Measurements from ENCODE around the gene FAM120A. TPM values are rescaled to one million over a fixed set of nuclear protein-coding genes. Genes with fewer than 3 reads are reported as not detected.

The FAM120A gene
- polyA plus RNA-seq, 3 donors: 73.8 to 83.0 (median 75.7) TPM

DNA sequence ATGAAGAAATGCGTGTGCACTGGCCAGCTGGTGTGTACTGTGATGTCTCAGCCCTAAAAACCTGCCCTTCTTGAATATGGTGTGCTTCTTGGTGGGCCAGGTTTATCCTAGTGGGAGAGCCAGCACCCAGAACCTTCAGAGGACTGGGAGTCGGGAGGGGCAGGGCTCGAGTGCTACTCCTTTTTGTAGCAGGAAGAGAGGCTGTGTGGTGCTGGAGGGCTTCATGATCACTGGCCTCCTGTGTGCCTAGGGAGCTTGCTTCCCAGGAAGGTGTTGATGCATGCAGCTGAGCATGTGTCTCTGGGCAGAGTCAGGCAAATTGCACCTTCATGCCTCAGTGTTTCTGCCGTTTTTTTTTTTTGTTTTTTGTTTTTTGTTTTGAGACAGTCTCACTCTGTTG lies 144.9 kb downstream of the FAM120A start:
- no peak for DNase-seq (ENCODE audit: extremely low read depth in 1 of 11, low read depth in 9 of 11, low spot score in 4 of 11)

DNA sequence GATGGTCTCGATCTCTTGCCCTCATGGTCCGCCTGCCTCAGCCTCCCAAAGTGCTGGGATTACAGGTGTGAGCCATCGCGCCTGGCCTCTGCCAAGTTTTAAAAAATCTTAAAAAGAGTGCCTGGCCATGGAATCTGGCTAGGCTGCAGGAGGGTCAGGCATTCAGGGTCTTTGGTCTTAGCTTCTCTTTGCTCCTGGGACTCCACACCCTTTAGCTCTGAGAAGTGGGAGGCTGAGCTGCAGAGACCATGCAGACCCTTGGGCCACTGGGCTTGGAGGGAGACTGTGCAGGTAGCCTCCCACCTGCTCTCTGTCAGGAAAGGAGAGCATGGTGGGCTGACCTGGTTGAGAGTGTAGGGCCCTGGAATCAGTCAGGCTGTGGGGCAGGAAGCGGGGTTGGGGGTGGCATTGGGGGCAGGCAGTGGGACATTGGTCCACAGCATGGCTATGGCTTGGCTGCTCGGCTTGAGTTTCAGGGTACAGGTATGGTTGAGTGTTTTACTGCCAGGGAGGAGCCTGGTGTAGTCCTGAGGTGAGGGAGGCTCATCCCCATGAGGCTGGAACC lies 145.7 kb downstream of the FAM120A start:
- DNase-seq (ENCODE audit: extremely low read depth in 1 of 11, low read depth in 9 of 11, low spot score in 4 of 11): no peak

GRCh38 chr9:93597871-93598646 lies 146.6 kb downstream of the FAM120A start:
- no peak for DNase-seq (ENCODE audit: extremely low read depth in 1 of 11, low read depth in 9 of 11, low spot score in 4 of 11)

DNA sequence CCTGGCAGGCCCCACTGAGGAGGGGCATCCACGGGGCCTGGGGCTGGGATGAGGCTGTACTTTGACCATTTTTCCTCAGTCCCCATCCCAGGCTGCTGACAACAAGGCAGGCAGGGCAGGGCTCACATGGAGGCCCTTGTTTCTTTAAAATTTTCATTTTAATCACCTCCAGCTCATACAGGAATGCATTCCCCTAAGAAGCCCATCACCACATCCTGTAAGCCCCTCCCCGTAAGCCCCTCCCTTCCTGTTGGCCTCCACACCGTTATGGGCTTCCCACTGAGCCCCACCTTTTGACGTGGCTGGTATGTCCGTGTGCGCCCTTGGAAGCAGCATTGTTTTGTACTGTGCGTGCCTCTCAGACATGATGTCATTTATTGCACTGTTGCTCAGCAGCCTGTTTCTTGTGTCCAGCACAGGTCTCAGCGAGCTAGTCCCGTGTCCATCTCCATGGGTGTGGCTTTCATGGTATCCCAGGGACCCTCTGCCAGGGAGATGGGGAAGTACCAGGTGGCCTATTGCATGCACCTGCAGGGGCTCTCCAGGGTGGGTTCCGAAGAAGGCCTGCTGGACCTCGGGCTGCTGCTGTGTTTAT lies 147.3 kb downstream of the FAM120A start:
- no peak for DNase-seq (ENCODE audit: extremely low read depth in 1 of 11, low read depth in 9 of 11, low spot score in 4 of 11)

- no peak for DNase-seq (ENCODE audit: extremely low read depth in 1 of 11, low read depth in 9 of 11, low spot score in 4 of 11)
Observed at GRCh38 chr9:93599571-93600403, 148.3 kb downstream of the FAM120A start.

DNA sequence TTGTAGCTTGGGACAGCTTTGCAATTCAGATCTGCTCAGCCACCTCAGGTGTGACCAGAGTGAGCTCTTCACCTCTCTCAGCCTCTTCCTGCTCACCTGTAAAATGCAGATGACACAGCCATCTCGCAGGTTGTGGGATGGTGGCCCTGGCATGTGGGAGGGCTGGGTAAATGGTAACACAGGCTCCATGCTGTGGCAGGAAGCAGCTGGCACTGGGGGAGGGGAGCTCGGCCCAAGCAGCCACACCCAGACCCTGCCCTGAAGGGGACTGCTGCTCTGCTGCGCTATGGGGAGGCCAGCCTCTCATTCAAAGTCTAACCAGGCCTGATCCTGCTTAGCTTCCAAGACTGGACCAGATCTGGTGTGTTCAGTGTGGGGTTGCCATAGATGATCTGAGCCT lies 149.0 kb downstream of the FAM120A start:
- DNase-seq (ENCODE audit: extremely low read depth in 1 of 11, low read depth in 9 of 11, low spot score in 4 of 11): no peak

GRCh38 chr9:93601063-93601462 lies 149.6 kb downstream of the FAM120A start:
- DNase-seq (ENCODE audit: extremely low read depth in 1 of 11, low read depth in 9 of 11, low spot score in 4 of 11): no peak

GRCh38 chr9:93601666-93602065 lies 150.2 kb downstream of the FAM120A start:
- DNase-seq (ENCODE audit: extremely low read depth in 1 of 11, low read depth in 9 of 11, low spot score in 4 of 11): no peak

GRCh38 chr9:93603011-93603410 lies 151.5 kb downstream of the FAM120A start:
- no peak for DNase-seq (ENCODE audit: extremely low read depth in 1 of 11, low read depth in 9 of 11, low spot score in 4 of 11)

DNA sequence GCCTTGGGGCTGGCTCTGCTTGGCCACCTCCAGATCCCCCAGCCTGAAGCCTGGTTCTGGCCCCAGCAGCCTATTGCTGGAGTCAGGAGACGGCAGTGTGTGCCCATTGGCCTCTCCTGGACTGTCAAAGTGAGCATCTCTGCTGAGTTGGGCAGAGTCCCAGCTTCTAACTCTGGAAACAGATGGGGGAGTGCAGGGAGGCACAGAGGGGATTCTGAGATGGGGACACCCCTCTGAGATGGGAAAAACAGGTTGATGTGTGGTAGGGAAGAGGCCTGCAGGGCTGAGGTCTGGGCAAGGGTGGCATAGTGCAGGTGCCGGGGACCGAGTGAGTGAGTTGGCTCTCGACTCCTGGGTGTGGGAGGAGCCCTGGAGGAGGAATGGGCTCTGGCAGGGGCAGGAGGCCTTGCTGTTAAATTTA lies 152.4 kb downstream of the FAM120A start:
- no peak for DNase-seq (ENCODE audit: extremely low read depth in 1 of 11, low read depth in 9 of 11, low spot score in 4 of 11)

DNA sequence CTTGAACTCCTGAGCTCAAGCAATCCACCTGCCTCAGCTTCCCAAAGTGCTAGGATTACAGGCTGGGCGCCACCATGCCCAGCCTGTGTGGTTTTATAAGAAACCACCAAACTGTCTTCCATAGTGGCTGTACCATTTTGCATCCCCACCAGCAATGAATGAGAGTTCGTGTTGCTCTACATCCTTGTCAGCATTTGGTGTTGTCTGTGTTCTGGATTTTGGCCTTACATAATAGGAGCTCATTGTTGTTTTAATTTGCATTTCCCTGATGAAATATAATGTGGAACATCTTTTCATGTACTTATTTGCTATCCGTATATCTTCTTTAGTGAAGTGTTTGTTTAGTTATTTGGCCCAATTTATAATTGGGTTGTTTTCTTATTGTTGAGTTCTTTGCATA lies 154.7 kb downstream of the FAM120A start:
- no peak for DNase-seq (ENCODE audit: extremely low read depth in 1 of 11, low read depth in 9 of 11, low spot score in 4 of 11)

DNA sequence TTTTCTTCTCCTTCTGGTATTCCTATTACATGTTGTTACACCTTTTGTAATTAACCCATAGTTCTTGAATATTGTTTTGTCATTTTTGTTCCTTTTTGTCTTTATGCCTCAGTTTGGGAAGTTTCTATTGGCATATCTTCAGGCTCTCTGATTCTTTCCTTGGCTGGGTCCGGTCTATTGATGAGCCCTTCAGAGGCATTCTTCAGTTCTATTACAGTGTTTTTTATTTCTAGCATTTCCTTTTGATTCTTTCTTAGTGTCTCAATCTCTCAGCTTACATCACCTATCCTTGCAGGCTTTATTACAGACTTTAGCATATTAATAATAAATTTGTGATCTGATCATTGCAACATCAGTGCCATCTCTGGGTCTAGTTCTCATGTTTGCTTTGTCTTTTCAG lies 158.7 kb downstream of the FAM120A start:
- no peak for DNase-seq (ENCODE audit: extremely low read depth in 1 of 11, low read depth in 9 of 11, low spot score in 4 of 11)

GRCh38 chr9:93612052-93612795 lies 160.7 kb downstream of the FAM120A start:
- DNase-seq (ENCODE audit: extremely low read depth in 1 of 11, low read depth in 9 of 11, low spot score in 4 of 11): no peak

DNA sequence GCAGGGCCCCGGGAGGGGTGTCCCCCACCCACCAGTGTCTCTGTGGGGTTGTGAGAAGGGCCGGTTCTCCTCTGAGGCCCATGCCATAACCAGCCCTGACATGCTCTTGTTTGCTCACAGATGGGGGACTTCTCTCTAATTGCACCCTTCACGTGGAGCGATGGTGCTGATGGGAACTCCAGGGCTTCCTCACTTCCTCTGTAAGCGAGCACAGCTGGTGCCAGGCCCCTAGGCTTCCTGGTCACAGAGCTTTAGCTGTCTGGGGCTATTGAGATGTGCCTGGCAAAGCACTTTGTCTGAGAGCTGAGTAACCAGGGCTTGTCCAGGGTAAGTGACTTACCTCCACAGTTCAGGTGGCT lies 161.3 kb downstream of the FAM120A start:
- DNase-seq (ENCODE audit: extremely low read depth in 1 of 11, low read depth in 9 of 11, low spot score in 4 of 11): no peak

DNA sequence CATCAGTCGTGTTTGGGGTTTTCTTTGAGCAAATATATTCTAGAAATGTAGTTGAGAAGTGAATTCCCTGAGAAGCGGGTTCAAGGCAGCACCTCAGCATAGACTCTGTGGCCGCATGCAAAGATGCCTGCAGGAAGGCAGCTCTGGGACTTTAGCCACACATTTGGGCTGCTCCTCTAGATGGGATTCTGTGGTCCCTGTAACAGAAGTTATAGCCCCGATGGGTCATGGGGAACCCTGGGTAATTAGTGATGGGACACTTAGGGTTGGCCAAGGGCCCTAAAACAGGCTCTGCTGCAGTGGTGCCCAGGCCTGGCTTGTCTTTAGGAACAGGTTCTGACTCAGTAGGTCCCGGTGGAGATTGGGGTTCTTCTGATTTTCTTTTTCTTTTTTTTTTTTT lies 161.7 kb downstream of the FAM120A start:
- no peak for DNase-seq (ENCODE audit: extremely low read depth in 1 of 11, low read depth in 9 of 11, low spot score in 4 of 11)

- DNase-seq (ENCODE audit: extremely low read depth in 1 of 11, low read depth in 9 of 11, low spot score in 4 of 11): no peak
Observed at GRCh38 chr9:93613791-93614190, 162.3 kb downstream of the FAM120A start.

DNA sequence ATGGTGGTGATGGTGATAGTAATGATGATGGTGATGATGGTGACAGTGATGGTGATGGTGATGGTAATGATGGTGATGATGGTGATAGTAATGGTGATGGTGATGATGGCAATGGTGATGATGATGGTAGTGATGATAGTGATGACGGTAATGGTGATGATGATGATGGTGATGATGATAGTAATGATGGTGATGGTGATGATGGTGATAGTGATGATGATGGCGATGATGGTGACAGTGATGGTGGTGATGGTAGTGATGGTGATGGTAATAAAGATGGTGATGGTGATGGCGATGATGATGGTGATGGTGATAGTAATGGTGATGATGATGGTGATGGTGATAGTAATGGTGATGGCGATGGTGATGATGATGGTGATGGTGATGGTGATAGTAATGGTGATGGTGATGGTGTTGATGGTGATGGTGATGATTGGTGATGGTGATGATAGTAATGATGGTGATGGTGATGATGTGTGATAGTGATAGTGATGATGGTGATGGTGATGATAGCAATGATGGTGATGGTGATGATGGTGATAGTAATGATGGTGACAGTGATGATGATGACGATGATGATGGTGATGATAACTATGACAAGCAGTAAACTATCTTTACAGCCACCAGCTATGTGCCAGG lies 163.5 kb downstream of the FAM120A start:
- DNase-seq (ENCODE audit: extremely low read depth in 1 of 11, low read depth in 9 of 11, low spot score in 4 of 11): no peak
